H1 (cell line): ENCODE measurements around the gene MEGF9.

Source experiments
- CTBP2 ChIP-seq: IDR thresholded peaks from 2 replicates; pipeline ENCODE4 v1.7.0; 2011; ENCODE audit warnings: borderline replicate concordance, mild to moderate bottlenecking, moderate library complexity, mixed read lengths, low read length; ENCODE audit not compliant: insufficient read depth, insufficient read length
- EZH2 ChIP-seq: fragments of 200-600 bp; sonication (generic); IDR thresholded peaks from 2 replicates; pipeline ENCODE4 v1.7.1; 2012; ENCODE audit warnings: low read depth, mild to moderate bottlenecking, moderate library complexity, low read length, inconsistent platforms; ENCODE audit not compliant: severe bottlenecking
- GABPA ChIP-seq: IDR thresholded peaks from 2 replicates; pipeline ENCODE4 v1.6.1; 2011; ENCODE audit warnings: mild to moderate bottlenecking, low read length, moderate library complexity, borderline replicate concordance; ENCODE audit not compliant: insufficient read depth
- JUN ChIP-seq: IDR thresholded peaks from 2 replicates; pipeline ENCODE4 v1.6.1; 2011; ENCODE audit warnings: low read depth, mild to moderate bottlenecking, improper control_type of control experiment, low read length
- POLR2A ChIP-seq, 2 experiments: IDR thresholded peaks; 1 replicate in 1 of 2; 2 replicates in 1 of 2; pipeline ENCODE4 v1.6.1; 2011; ENCODE audit warnings: low read depth in 2 of 2, low read length in 2 of 2, mild to moderate bottlenecking in 2 of 2; ENCODE audit errors: control extremely low read depth in 1 of 2
- POLR2AphosphoS5 ChIP-seq: IDR thresholded peaks from 2 replicates; pipeline ENCODE4 v1.6.1; 2011; ENCODE audit warnings: low read depth, low read length
- RFX5 ChIP-seq: IDR thresholded peaks from 2 replicates; pipeline ENCODE4 v1.6.1; 2011; ENCODE audit warnings: low read depth, low read length, improper control_type of control experiment, borderline replicate concordance
- RNF2 ChIP-seq: fragments of 200-900, 300-1000 bp; sonication (generic); IDR thresholded peaks from 2 replicates; pipeline ENCODE4 v1.7.1; 2016; ENCODE audit warnings: borderline replicate concordance, low read depth, mild to moderate bottlenecking, antibody characterized with exemption, low read length; ENCODE audit not compliant: poor library complexity, severe bottlenecking; ENCODE audit errors: missing control alignments
- SP2 ChIP-seq: IDR thresholded peaks from 2 replicates; pipeline ENCODE4 v1.6.1; 2012; ENCODE audit warnings: mild to moderate bottlenecking, low read length, inconsistent platforms
- ZNF274 ChIP-seq: IDR thresholded peaks from 2 replicates; pipeline ENCODE4 v1.7.0; 2012; ENCODE audit warnings: low read length, borderline replicate concordance; ENCODE audit errors: extremely low read depth
- TF ChIP-seq, protein P1 (sequence below), 3 experiments: IDR thresholded peaks; 1 replicate in 2 of 3; 2 replicates in 1 of 3; pipeline versions ENCODE4 v1.5.1 to v1.6.1; 2011; ENCODE audit warnings: low read length in 3 of 3, mild to moderate bottlenecking in 3 of 3, inconsistent platforms in 2 of 3, low read depth in 1 of 3, moderate library complexity in 1 of 3; ENCODE audit not compliant: insufficient read depth in 1 of 3; ENCODE audit errors: control extremely low read depth in 1 of 3

DNA sequence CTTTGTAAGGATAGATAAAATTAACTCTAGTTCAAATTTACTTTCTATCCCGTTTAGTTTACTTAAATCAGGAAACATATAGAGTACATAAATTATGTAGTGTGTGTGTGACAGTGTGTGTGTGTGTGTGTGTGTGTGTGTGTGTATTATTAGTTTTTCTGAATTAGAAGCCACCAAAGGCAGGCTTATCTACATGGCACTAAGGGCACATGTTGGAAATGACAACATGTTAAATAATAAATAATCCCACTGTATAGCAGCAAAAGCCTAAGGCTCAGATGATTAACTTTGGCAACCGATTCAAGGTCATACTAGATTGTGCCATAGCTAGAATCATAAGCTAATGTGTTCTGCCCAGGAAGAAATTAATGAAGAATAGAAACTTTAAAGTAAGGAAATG lies 54.6 kb downstream of the MEGF9 start:
- TF ChIP-seq GABPA (no peak), EZH2 (no peak), POLR2AphosphoS5 (no peak), SP2 (no peak), RNF2 (no peak), CTBP2 (no peak), ZNF274 (no peak), POLR2A (IDR thresholded peaks at IDR 0.05; ENCODE audit: control extremely low read depth in 1 of 2, low read depth in 2 of 2, low read length in 2 of 2) (no peak), JUN (no peak), RFX5 (no peak)
- TF ChIP-seq, protein P1, sequence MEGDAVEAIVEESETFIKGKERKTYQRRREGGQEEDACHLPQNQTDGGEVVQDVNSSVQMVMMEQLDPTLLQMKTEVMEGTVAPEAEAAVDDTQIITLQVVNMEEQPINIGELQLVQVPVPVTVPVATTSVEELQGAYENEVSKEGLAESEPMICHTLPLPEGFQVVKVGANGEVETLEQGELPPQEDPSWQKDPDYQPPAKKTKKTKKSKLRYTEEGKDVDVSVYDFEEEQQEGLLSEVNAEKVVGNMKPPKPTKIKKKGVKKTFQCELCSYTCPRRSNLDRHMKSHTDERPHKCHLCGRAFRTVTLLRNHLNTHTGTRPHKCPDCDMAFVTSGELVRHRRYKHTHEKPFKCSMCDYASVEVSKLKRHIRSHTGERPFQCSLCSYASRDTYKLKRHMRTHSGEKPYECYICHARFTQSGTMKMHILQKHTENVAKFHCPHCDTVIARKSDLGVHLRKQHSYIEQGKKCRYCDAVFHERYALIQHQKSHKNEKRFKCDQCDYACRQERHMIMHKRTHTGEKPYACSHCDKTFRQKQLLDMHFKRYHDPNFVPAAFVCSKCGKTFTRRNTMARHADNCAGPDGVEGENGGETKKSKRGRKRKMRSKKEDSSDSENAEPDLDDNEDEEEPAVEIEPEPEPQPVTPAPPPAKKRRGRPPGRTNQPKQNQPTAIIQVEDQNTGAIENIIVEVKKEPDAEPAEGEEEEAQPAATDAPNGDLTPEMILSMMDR (IDR thresholded peaks at IDR 0.05; ENCODE audit: control extremely low read depth in 1 of 3, insufficient read depth in 1 of 3, low read depth in 1 of 3, low read length in 3 of 3), result no peak
